SH-SY5Y (cell line): ENCODE results near the gene FAM131C.
A peak's percentile ranks its signal among the peaks of the same experiment; 100 is the strongest.

Source experiments
- GATA2 ChIP-seq: IDR thresholded peaks from 2 replicates; pipeline ENCODE4 v1.6.1; 2011; ENCODE audit warnings: mild to moderate bottlenecking, low read depth, low read length
- GATA3 ChIP-seq: IDR thresholded peaks from 2 replicates; pipeline ENCODE4 v1.6.1; 2011; ENCODE audit warnings: low read depth, mild to moderate bottlenecking, low read length, moderate library complexity

DNA sequence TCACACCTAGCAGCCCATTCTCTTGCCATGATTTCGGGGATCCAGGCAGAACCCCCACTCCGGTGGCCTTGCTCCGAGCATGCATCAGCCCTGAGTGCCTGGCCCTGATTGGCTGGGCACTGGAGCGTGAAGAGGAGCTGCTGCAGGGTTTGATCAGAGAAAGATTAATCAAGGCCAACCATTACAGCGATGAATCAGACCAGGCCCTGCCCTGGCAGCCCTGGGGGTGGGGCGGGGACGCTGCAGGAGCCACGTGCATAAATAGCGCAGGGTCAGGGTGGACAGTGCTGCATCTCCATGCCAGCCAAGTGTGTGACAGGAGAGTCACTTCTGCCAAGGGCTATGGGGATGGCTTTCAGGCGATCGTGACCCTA, 3.4 kb upstream of the FAM131C start:
- TF ChIP-seq GATA3 (no peak), GATA2 (peak; percentile 93)
